ENCODE data around the gene BNIP2.
"Not testable (repeated sequence)": the region's sequence is repeated elsewhere in the genome, so short reads cannot be mapped to it uniquely, and the experiment has no call there.

BNIP2 gene

DNA sequence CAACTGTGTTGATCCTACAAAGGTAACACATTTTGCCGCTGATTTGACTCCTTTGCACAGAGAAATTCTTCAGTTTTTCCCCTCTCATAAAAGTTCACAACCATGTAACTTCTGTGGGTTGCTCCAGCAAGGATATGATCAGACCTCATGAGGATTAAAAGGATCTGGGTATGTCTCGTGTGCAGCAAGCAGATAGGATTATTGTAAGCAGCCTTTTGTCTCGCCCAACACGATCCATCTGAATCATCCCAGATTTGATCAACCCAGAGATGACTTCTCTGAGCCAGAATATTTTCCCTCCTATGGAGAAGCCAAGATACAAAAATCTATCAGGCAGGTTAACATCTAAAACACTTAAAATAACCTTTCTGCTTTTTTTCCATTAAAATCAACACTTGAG, 12.8 kb upstream of the BNIP2 start:
- no peak overlapping the region for H3K27ac ChIP-seq
- TF ChIP-seq, protein P1, sequence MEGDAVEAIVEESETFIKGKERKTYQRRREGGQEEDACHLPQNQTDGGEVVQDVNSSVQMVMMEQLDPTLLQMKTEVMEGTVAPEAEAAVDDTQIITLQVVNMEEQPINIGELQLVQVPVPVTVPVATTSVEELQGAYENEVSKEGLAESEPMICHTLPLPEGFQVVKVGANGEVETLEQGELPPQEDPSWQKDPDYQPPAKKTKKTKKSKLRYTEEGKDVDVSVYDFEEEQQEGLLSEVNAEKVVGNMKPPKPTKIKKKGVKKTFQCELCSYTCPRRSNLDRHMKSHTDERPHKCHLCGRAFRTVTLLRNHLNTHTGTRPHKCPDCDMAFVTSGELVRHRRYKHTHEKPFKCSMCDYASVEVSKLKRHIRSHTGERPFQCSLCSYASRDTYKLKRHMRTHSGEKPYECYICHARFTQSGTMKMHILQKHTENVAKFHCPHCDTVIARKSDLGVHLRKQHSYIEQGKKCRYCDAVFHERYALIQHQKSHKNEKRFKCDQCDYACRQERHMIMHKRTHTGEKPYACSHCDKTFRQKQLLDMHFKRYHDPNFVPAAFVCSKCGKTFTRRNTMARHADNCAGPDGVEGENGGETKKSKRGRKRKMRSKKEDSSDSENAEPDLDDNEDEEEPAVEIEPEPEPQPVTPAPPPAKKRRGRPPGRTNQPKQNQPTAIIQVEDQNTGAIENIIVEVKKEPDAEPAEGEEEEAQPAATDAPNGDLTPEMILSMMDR (IDR thresholded peaks at IDR 0.05): no peak
- no peak overlapping the region for H2AFZ ChIP-seq
- H3K4me3 ChIP-seq (ENCODE audit: low read depth, low read length): no peak overlapping the region
- no peaks in the 10 kb centered on the region for H3K36me3 ChIP-seq (ENCODE audit: control insufficient read depth, insufficient read depth, low read length)
- H3K4me2 ChIP-seq (ENCODE audit: low read length): no peak overlapping the region
- H3K27me3 ChIP-seq (ENCODE audit: control insufficient read depth, insufficient read depth, low read length): no peaks in the 10 kb centered on the region
- no peaks in the 10 kb centered on the region for H3K79me2 ChIP-seq
- no peaks in the 10 kb centered on the region for H3K4me1 ChIP-seq
- H3K9me3 ChIP-seq (ENCODE audit: control insufficient read depth, low read length): no peaks in the 10 kb centered on the region
- no peak overlapping the region for H3K9ac ChIP-seq

DNA sequence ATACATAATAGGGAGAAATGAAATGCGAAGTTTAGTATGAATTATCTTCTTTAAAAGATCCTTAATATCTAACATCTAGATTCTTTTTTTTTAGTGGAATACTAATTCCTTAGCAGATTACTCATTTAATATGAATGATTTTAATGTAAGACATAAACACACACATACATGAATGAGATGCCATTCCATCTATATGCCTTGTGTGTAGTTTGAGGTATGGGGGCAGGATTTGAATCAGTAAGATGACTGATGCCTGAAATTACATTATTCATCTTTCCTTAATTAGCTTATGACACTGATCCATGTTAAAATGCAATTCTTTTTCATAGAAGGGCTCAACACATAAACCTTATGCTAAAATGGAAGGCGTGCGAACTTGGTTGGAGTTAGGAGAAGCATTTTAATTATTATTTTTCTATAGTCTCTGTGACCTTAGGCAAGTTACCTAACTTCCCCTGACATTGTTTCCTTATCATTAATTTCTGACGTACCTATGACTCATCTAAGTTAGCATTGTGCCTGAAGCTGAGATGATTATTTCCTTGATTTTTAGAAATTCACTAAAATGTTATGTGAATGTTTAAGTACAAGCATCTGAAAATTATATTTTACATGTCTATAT, 10.8 kb upstream of the BNIP2 start:
- Histone ChIP-seq H3K4me2 (ENCODE audit: low read length) (no peak overlapping the region), H3K4me1 (no peaks in the 10 kb centered on the region), H3K36me3 (ENCODE audit: control insufficient read depth, insufficient read depth, low read length) (no peaks in the 10 kb centered on the region), H3K4me3 (ENCODE audit: low read depth, low read length) (no peak overlapping the region), H2AFZ (no peak overlapping the region), H3K27me3 (ENCODE audit: control insufficient read depth, insufficient read depth, low read length) (no peaks in the 10 kb centered on the region), H3K9ac (no peak overlapping the region), H3K79me2 (no peaks in the 10 kb centered on the region), H3K9me3 (ENCODE audit: control insufficient read depth, low read length) (no peaks in the 10 kb centered on the region), H3K27ac (no peak overlapping the region)
- TF ChIP-seq, protein P1 (IDR thresholded peaks at IDR 0.05): no peak

DNA sequence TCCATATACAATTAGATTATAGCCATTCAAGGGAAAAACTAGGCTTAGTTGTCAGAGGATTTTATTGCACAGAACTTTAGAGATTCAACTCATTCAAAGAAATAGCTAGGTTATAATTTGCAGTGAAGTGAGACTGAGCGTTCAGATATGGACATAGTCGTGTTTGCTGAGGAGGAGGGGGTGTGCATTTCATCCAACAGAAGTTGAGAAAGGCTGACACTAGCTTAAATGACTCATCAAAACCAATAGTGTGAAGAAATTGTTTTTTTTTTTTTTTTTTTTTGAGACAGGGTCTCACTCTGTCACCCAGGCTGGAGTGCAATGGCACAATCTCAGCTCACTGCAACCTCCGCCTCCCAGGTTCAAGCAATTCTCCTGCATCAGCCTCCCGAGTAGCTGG, 8.9 kb upstream of the BNIP2 start:
- not testable (repeated sequence) for H3K4me3 ChIP-seq (ENCODE audit: low read depth, low read length); H3K36me3 ChIP-seq (ENCODE audit: control insufficient read depth, insufficient read depth, low read length); H3K27me3 ChIP-seq (ENCODE audit: control insufficient read depth, insufficient read depth, low read length); H3K9ac ChIP-seq; H3K79me2 ChIP-seq; H3K4me1 ChIP-seq; H3K9me3 ChIP-seq (ENCODE audit: control insufficient read depth, low read length); H3K4me2 ChIP-seq (ENCODE audit: low read length); H2AFZ ChIP-seq; H3K27ac ChIP-seq

DNA sequence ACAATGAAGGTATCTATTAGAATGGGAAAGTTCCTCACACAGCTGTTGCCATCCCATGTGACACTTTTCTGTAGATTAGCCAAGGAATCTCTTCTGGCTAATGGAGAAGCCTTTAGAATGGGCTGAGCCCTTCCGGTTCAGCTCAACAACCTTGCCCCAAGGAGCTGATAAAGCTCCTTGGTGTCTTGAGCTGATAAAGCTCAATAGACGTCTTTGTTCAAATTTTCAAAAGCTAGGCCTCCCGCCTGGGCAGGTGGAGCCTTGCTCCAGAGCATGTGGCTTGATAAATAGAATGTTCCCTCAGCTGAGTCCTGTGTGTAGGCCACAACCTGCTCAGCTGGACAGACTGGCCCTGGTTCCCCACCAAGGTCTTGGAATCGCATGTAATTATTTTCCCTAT, 7.2 kb upstream of the BNIP2 start:
- H3K4me3 ChIP-seq (ENCODE audit: low read depth, low read length): no peak overlapping the region
- H3K9ac ChIP-seq: no peak overlapping the region
- no peaks in the 10 kb centered on the region for H3K27me3 ChIP-seq (ENCODE audit: control insufficient read depth, insufficient read depth, low read length)
- H3K79me2 ChIP-seq: no peaks in the 10 kb centered on the region
- no peaks in the 10 kb centered on the region for H3K9me3 ChIP-seq (ENCODE audit: control insufficient read depth, low read length)
- H2AFZ ChIP-seq: no peak overlapping the region
- no peak overlapping the region for H3K4me2 ChIP-seq (ENCODE audit: low read length)
- no peaks in the 10 kb centered on the region for H3K4me1 ChIP-seq
- no peak overlapping the region for H3K27ac ChIP-seq
- H3K36me3 ChIP-seq (ENCODE audit: control insufficient read depth, insufficient read depth, low read length): no peaks in the 10 kb centered on the region
- TF ChIP-seq, protein P1 (IDR thresholded peaks at IDR 0.05): no peak

DNA sequence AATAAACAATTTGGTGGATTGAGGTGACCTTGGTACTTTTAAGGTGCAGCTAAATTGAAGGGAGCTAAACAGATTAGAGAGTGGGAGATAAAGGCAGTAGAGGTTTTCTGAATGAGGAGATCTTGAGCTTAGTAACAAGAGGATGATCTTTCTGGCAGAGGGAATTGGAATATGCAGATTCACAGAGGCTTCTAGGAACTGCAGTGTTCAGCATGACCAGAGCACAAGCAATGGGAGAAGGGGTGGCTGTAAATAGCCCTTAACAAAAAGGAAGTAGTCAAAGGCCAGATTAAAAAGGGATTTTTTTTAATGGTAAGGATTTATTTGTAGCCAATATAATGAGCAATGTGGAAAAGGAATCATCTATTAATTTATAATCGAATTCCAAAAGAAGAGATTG, 5.7 kb upstream of the BNIP2 start:
- no peak overlapping the region for H3K9ac ChIP-seq
- no peaks in the 10 kb centered on the region for H3K27me3 ChIP-seq (ENCODE audit: control insufficient read depth, insufficient read depth, low read length)
- H3K36me3 ChIP-seq (ENCODE audit: control insufficient read depth, insufficient read depth, low read length): no peaks in the 10 kb centered on the region
- no peak overlapping the region for H3K4me3 ChIP-seq (ENCODE audit: low read depth, low read length)
- no peak overlapping the region for H3K4me2 ChIP-seq (ENCODE audit: low read length)
- H3K27ac ChIP-seq: no peak overlapping the region
- H3K79me2 ChIP-seq: no peaks in the 10 kb centered on the region
- H3K9me3 ChIP-seq (ENCODE audit: control insufficient read depth, low read length): no peaks in the 10 kb centered on the region
- H2AFZ ChIP-seq: no peak overlapping the region
- H3K4me1 ChIP-seq: no peaks in the 10 kb centered on the region
- TF ChIP-seq, protein P1 (IDR thresholded peaks at IDR 0.05): no peak

Measured in parathyroid adenoma (tissue), 2 donors.